GM19035 (cell line): Measurements from ENCODE around the gene OR6C6.
"Not testable (repeated sequence)": the region's sequence is repeated elsewhere in the genome, so short reads cannot be mapped to it uniquely, and the experiment has no call there.

Experiments used
- ATAC-seq: cut with Tn5 transposase; IDR thresholded peaks from one replicate; pipeline ENCODE4 v1.9.1; 2021; ENCODE audit not compliant: unreplicated experiment

OR6C6 gene

DNA sequence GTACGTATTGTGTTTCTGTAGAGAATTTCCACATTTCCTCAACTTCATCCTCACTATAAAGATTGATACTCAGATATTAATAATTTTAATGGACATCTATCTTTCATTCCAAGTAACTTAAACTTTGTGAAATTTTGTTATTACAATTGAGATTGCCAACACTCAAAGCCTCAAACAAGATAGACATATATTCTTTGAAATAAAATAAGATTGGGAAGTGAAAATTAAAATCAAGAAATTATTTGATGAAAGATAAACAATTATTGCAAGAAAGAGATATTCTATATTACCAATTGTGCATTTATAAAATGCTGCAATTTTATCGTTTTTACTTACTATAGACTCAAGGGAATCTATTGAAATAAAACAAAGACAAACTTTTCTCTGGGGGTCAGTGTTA is at the start of gene OR6C6:
Gene OR6C6, minus strand, starts transcription at position 101 of the 400 bp plus-strand sequence. CDS start 1,337 bp downstream, outside the sequence.
- no peak for ATAC-seq

DNA sequence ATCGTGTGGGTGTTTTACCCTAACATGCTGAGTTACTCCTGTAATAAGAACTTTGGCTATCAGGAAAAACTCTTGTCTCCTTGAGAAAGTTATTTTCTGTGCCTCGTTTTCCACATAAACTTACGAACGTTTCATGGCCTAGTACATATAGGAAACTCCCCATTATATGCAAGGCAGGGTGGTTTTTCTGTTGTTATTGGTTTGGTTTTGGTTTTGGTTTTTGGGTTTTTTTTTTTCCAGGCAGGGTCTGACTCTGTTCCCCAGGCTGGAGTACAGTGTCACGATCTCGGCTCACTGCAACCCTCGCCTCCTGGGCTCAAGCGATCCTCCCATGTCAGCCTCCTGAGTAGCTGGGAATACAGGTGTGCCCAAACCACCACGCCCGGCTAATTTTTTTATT is 39.6 kb upstream of the OR6C6 start:
- ATAC-seq = no peak

DNA sequence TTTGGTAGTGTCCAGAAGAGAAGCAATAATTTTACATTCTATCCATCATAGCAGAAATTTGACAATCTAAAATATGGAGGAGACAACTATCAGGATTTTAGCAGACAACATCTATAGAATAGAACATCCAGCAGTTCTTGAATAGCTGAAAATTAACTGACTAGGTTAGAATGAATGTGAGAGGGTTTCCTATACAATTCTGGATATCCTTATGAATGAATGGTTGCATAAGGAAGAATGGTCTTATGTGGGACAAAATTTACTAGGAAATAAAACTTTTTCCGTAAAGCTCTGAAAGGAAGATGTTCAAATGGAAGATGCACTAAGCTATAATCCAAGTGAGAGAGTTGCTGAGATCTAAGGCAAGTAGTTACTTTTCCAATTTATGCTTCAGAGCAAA is 34.1 kb upstream of the OR6C6 start, which contains the start of gene OR6C3:
Gene OR6C3, plus strand, starts transcription at position 301 of the 400 bp plus-strand sequence. CDS start 955 bp downstream, outside the sequence.
- no peak for ATAC-seq

DNA sequence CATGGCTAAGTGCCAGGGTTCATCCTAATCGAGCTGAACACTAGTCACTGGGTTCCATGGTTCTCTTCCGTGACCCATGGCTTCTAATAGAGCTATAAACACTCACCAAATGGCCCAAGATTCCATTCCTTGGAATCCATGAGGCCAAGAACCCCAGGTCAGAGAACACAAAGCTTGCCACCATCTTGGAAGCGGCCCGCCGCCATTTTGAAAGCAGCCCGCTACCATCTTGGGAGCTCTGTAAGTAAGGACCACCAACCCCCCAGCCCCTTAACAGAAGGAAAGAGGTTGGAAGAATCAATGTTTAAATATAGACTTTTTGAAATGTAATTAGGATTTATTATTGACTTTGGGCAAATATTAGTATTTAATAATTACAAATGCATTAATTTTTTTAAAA is 29.4 kb upstream of the OR6C6 start:
- ATAC-seq = not testable (repeated sequence)

DNA sequence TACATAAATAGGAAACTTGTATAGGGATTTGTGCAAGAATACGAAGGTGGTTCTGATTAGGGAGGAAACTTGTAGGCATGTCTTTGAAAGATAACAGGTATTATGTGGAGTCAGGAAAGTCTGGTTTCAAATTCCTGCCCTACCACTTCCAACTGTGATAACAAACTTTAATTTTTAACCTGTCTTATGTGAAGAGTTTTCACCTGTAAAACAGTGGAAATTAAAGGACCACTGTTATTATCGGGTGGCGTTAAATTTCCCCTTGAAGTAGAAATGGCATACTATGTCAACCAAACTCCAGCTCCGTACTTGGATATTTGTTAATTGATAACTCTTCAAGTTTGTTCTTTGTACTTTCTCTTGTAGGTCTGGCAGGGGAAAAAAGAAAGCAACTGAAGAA is 23.8 kb upstream of the OR6C6 start:
- ATAC-seq = no peak

DNA sequence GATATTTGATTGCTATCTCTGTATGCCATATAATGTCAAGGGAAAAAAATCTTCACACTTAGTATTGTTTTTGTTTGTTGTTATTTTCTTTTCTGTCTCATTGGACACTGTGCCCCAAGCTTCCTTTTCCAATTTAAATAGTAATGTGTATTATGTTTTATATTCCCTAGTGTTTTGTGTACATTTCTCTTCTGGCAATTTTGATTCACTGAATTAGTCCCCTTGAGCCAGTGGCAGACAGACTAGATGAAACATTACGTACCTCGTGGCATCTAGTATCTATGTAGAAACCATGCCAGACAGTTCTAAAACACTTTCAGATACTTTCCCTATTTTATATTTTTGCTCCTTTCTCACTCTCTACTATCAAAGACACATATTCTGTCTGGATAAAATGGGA is 17.7 kb upstream of the OR6C6 start, which contains the start of gene OR6C1:
Gene OR6C1, plus strand, starts transcription at position 301 of the 400 bp plus-strand sequence. CDS start 6,257 bp downstream, outside the sequence.
- no peak for ATAC-seq

DNA sequence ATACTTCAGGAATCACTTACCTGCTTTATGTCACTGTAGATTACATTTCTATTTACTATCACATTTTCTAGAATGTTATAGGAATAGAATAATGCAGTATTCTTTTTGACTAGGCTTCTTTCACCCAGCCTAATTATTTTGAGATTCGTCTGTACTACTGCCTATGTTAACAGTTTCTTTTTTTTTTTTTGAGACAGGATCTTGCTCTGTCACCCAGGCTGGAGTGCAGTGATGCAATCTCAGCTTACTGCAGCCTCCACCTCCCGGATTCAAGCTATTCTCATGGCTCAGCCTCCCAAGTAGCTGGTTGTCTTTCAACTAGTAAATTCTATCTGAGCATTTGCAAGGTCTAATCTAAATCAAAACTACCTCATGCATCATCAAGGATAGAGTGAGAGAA is 6.4 kb downstream of the OR6C6 start:
- ATAC-seq = no peak

DNA sequence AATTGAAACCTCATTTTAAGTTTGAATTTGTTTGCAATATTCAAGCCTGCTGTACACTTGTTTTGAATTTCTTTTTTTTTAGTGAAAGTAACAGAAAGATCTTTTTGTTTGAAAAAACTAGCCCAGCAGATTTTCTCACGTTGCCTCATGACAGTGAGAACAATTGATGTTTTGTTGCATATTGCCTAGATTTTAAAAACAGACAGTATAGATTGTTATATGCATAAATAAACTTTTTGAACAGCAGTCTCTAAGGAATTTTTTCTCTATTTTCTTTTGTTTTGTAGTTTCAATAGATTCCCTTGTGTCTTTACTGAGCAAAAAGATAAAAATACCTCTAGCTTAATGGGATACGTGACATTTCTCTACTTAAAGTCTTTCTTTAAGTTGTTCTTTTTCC is 15.4 kb downstream of the OR6C6 start:
- no peak for ATAC-seq

DNA sequence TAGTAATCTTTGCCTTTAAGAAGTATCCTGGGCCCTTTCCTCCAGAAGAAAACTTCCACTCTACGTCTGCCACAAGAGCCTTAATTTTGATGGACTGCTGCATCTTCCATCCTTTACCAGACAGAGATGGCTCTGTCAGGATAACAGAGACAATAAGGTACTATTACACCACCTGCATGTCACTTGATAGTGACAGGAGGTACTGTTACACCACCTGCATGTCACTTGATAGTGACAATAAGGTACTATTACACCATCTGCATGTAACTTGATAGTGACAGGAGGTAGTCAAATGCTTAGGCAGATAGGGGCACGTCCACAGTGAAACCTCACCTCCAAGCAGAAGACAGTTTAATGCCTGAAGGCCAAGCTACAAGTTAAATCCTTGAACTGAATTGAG is 38.1 kb downstream of the OR6C6 start:
- no peak for ATAC-seq

DNA sequence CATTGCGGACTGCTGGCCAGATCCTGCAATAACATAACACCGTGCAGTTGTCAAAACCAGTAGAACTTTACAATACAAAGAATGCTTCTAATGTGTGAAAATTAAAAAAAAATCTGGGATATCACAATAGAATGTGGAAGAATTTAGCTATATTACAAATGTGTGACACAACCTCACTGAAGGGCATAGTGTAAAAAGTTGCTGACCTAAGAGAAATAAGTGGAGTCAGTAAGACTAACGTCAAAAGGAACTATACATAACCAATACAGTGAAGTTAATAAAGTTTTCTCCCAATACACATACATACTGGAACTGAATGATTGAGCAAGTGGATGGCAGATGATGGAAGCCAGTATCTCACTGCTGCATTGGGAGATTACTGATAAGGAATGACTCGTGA is 39.5 kb downstream of the OR6C6 start:
- no peak for ATAC-seq

DNA sequence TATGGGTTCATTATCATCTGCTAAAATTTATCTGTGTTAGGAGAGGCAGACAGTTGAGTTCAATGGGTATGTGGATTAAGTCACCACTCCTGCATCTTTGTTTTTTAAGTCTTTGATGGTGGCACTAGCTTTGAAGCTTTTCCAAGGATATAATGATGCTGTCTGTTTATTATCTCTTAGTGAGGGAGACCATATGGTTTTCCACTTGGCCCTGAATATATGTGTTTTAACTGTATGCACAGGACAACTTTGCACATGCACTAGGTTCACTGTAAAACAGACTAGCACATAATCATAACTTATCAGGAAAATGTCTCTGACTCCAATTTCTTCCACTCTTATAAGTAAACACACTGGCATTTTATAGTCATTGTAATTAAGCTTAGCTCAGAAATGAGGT is 43.1 kb downstream of the OR6C6 start:
- ATAC-seq = no peak

DNA sequence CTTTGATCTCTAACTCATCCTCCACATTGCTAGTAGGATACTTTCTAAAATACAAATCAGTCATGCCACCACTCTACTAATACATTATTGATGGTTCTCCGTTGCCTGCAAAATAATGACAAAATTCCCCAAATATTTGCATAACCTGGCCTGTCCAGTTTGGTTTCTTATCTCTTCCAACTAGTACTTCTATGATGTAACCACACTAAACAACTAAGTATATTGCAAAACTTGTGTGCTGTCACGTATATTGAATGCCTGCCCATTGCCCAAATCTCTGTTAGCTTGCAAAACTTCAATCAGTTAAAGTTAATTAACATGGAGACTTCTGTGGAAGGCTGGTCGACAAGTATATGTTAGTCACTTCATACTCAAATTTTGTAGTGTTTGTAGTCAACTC is 45.4 kb downstream of the OR6C6 start:
- no peak for ATAC-seq

DNA sequence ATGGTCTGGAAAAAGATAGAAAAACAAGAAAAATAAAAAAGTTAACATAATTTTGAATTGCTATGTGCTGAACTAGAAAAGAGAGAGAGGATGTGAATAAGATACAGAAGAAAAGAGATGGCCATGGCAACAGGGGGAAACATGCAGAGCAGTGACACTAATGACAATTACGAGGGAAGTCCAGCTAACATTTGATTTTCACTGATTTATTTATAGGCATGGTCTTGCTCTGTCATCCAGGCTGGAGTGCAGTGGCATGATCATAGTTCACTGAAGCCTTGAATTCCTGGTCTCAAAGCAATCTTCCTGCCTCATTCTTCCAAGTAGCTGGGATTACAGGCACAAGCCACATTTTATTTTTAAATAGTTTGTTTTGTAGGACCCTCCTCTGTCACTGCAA is 50.2 kb downstream of the OR6C6 start:
- no peak for ATAC-seq

DNA sequence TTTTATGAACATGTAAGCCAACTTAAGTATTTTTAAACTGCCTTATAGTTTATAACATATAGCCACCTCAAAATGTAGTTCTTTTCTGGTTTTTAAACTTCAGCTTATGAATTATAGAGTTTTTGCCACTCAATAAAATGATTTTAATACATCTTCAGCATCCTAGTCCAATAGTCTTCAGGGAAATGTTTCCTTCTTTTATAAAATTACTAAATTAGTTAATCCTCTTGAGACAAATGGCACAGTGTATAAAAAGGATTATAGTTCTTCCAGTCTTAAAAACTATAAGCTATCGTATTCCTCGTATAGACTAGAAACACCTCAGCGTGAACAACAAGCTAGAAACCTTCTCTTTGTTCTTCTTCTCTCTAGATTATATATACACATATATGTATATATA is 52.1 kb downstream of the OR6C6 start, which contains the start of gene OR6C74:
Gene OR6C74, plus strand, starts transcription at position 301 of the 400 bp plus-strand sequence. CDS start 2,679 bp downstream, outside the sequence.
- no peak for ATAC-seq
